ENCODE data around the gene YLPM1.

DNA sequence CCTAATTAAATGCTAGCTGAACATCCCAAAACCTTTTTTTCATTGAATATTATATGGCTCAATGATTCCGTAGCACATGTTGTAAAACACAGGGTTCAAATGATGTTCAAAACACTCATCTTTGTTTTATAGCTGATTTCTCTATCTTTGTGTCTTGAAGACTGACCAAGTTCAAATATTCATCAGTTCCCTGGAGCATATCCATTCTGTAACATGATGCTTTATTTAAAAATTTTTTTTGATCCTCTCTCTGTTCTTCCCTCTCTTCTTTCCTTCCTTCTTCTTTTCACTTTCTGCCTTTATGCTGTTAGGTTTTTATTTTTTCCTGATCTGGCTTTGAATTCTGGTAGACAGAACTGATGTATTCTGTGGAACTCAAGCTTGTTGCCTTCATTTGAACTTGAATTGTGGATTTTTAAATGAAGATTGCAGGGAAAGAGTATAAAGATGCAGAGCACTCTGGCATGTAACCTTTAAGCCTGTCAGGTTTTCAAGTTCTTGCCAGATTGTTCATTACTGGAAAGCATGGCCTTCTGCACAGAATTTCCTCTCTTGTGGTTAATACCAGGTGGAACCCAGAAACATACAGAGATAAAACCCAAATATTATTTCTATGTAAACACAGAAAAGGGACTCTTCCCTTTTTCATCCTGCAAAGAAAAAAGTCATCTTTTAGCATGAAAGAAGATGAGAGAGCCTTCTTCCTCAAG, 73.3 kb downstream of the YLPM1 start:
- no peak for TF ChIP-seq POLR2A (IDR thresholded peaks at IDR 0.05; ENCODE audit: low read depth, low read length)
- no peak for TF ChIP-seq POLR2AphosphoS5 (IDR thresholded peaks at IDR 0.05; ENCODE audit: low read depth, low read length)
